OCI-M1 (cell line): ENCODE results near the gene TMEM209.
"Not testable (repeated sequence)": the region's sequence is repeated elsewhere in the genome, so short reads cannot be mapped to it uniquely, and the experiment has no call there.

ENCODE experiments used
- DNase-seq: peaks from one replicate; lab custom pipeline; 2025; lab: John Stamatoyannopoulos, UW

Gene TMEM209

DNA sequence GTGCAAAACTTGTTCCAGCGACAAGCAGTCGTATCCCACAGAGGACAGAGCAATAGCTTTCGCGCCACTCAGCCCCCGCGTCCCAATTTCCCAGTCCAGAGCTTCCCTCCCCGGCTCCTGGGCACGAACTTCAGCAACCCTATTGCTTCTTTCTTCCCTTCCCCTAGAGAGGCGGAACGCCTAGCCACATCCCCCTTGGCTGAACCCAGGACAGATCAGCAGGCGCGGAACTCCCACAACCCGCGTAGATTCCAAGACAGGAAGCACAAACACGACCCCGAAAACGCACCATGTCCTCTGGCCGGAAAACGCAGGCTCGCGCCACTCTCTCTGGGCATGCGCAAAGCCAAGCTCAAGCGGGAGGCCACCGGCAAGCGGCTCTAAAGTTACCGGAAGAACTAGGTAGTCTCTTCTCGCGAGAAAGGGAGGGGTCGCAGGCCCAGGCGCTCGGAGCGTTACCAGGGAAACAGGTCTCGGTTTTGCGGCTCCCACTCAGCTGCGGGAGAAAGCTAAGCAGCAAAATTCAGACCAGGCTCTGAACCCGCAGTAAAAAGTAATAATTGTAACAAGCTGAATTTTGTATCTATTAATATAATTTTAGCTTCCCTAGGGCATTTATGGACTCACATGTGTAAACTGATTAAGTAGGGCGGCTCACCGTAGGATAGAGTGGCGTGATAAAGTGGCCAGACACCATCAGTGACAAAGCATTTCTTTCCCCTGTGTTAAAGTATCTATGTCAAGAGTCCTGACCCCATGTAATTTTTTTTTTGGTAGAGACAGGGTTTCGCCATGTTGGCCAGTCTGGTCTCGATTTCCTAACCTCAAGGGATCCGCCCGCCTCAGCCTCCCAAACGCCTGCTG lies at the start of gene TMEM209:
TSS of gene TMEM209 (minus strand) at position 323 of the 864 bp plus-strand sequence. CDS start at position 292, 31 bp downstream.
- DNase-seq, result peak; percentile 96

GRCh38 chr7:130254555-130254954 lies 49.3 kb upstream of the TMEM209 start:
- DNase-seq, result no peak

GRCh38 chr7:130249626-130250025 lies 44.4 kb upstream of the TMEM209 start:
- not testable (repeated sequence) for DNase-seq

GRCh38 chr7:130248842-130249241 lies 43.6 kb upstream of the TMEM209 start:
- not testable (repeated sequence) for DNase-seq

GRCh38 chr7:130246491-130246890 lies 41.3 kb upstream of the TMEM209 start:
- DNase-seq, result not testable (repeated sequence)

GRCh38 chr7:130243486-130243885 lies 38.3 kb upstream of the TMEM209 start:
- not testable (repeated sequence) for DNase-seq

DNA sequence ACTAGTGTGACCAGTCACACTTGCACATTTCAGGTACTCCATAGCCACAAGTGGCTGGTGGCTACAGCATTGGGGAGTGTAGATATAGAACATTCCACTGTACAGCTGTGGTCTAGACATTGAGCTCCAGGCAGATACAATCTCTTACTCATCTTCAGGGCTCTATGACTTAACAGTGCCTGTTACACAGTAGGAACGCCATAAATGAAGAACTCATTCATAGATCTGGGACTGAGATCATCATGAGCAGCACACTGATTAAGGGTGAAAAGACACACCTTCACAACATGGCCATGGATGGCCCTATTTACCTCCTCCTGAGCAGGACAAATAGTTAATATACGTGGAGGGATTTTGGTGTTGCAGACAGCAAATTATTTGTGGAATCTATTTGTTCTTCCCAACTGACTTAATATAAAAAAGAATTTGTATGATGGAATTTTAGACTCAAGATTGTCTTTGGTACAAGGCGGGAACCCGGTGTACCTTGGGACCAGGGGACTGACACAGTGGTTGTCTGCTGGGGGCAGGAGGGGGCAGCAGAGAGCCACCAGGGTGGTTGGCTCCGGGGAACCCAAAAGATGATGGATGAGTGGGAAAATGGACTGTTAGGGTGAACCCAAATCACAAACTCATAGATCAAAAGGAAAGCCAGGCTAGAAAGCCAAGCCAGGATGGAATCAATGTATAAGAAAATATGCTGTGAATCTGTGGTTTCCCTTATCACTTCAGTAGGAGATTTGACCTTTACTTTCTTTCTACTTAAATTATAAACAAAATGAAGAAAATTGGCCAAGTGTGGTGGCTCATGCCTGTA lies 37.2 kb upstream of the TMEM209 start:
- DNase-seq, result peak; percentile 69

DNA sequence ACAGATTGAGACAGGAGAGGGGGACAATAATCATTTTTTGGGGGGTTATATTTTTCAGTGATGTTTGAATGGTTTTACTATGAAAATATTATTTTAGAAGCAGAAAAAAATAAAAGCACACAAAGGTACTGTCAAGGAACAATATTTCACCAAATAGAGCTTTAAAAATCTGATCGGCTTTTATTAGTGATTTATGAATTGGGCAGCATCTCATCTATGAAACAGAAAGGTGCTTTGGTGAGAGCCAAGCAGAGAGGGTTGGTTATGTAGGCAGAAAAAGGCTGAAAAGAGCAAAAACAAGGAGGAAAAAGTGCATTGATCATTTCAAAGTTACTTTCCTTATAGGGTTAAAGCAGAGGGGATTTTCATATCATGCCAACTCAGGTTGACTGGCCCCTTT lies 35.0 kb upstream of the TMEM209 start:
- no peak for DNase-seq

- not testable (repeated sequence) for DNase-seq
Observed at GRCh38 chr7:130236361-130236760, 31.2 kb upstream of the TMEM209 start.

DNA sequence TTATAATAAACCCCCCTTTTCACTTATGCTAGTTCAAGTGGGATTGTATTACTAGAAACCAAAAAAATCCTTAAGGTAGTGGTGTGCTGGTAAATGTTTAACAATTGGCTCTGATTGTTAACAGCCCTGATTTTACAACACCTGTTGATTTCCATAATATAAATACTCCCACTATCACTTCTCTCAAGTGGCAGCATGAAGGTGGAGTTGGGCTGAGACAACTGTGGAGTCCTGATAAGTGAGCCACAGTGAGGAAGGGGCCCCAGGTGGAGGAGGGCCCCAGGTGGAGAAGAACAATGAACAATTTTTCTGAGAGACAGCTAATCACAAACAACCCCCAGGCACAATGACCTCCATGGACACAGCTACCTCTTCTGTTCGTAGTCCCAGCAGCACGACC lies 28.9 kb upstream of the TMEM209 start:
- DNase-seq, result no peak

GRCh38 chr7:130232209-130232608 lies 27.0 kb upstream of the TMEM209 start:
- no peak for DNase-seq

DNA sequence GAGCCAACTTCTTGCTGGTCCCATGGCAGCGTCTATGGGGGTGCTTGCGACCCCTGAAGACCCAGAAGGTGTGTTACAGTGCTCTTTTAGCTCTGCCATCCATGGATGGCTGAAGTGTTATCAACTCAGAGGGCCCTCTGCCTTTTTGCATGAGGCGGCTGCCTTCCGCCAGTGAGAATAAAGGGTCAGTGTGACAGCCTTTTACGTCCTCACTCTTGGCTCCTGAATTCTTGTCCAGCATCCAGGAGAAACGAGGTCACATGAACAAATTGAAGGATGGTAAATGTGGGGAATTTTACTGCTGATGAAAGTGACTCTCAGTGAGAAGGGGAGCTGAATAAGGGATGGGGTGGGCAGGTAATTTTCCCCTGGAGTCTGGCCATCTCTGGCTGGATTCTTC lies 26.6 kb upstream of the TMEM209 start:
- DNase-seq, result no peak

- not testable (repeated sequence) for DNase-seq
Observed at GRCh38 chr7:130229981-130230380, 24.8 kb upstream of the TMEM209 start.

DNA sequence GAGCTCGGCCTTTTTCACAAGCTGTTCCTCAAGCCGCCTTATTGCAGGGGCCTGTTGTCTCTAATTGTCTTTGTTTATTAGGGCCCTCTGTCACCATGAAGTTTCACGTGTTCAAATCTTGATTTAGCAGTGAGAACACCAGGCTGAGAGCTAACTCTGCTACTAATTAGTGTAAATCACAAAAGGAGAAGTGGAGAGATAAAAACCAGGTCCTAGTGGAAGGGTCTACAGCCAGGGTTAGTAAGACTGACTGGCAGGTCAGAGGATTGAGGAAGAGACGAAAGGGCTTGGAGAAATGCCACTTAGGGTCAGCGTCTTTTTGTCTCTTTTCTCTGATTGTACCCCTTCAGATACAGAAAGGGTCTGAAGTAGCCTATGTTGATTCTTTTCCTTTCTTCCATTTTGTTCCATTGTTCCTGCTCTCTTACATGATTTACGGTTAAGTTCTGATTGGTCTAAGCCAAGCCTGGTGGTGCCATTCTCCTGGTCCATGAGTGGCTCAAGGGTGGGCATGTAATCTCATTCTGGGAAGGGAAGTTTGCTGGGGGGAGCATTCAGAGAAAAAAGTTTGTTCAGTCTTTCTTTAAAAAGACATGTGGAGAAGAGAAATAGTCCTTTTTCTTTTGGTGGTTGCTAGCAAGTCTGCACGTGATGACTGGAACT lies 23.8 kb upstream of the TMEM209 start:
- DNase-seq, result peak; percentile 61

GRCh38 chr7:130227883-130228575 lies 22.8 kb upstream of the TMEM209 start:
- no peak for DNase-seq

DNA sequence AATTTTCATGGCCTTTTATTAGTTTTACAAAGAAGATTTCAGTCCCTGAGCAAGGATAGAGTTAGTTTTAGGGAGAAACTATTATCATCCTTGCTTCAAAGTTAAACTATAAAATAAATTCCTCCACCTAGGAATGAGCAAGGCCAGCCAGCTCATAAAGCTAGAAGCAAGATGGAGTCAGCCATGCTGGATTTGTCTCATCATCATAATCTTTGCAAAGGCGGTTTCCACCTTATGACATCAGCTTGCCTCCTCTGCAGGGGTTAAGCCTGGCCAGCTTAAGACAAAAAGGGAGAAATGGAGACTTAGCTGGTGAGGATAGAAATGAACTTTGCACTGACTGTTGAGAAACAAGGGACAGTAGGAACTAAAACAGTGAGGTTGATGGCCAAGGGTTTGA lies 21.1 kb upstream of the TMEM209 start:
- no peak for DNase-seq

DNA sequence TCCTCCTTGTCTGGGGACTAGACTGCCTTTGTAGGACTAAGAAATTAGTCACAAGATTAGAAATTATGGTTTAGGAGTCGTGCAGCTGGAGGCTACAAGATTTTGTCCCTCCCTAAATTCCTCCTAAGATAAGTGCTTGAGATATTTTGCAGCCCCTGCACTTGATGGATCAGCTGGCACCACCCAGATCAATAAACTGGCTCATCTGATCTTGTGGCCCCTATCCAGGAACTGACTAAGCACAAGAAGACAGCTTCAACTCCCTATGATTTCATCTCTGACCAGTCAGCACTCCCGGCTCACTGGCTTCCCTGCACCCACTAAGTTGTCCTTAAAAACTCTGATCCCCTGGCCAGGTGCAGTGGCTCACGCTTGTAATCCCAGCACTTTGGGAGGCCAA lies 19.7 kb upstream of the TMEM209 start:
- not testable (repeated sequence) for DNase-seq

GRCh38 chr7:130224210-130224609 lies 19.0 kb upstream of the TMEM209 start:
- no peak for DNase-seq

GRCh38 chr7:130223646-130224045 lies 18.4 kb upstream of the TMEM209 start:
- DNase-seq, result no peak

DNA sequence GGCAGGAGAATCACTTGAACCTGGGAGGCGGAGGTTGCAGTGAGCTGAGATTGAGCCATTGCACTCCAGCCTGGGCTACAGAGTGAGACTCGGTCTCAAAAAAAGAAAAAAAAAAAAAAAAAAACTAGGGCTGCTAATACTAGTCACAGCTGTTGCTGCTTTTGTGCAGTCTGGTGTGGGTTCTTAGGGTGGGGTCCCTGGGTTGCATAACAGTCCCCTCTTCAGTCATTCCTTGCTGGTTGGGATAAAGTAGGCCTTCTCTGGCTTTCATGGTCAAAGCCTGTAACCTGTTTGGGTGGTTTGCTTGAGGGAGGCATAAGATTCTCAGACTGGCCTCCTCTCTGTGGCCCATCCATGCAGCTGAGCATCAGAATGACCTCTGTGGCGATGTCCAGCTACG lies 16.5 kb upstream of the TMEM209 start:
- no peak for DNase-seq

- no peak for DNase-seq
Observed at GRCh38 chr7:130219871-130220270, 14.7 kb upstream of the TMEM209 start.
